T-helper 1 cell treated with Interleukin-12 subunit alpha and Interleukin-12 subunit beta and Interleukin-4 antibody, amounts not matched to agents 30 μg/mL and 1 μg/mL, for 36 hours (primary cell): Measurements from ENCODE around the gene ILKAP.

ENCODE experiments used
- H3K27ac Mint-ChIP-seq: one replicate; pipeline ENCODE4 v1.8.0; 2021; ENCODE audit warnings: mild to moderate bottlenecking, mixed read lengths
- H3K27me3 Mint-ChIP-seq: one replicate; pipeline ENCODE4 v1.8.0; 2021; ENCODE audit warnings: low read depth, mixed read lengths
- H3K36me3 Mint-ChIP-seq: one replicate; pipeline ENCODE4 v1.8.0; 2021; ENCODE audit warnings: low read depth, mixed read lengths
- H3K4me1 Mint-ChIP-seq: one replicate; pipeline ENCODE4 v1.8.0; 2021; ENCODE audit warnings: low read depth, mixed read lengths
- H3K4me3 Mint-ChIP-seq: one replicate; pipeline ENCODE4 v1.8.0; 2021; ENCODE audit warnings: mild to moderate bottlenecking, moderate library complexity, mixed read lengths
- H3K9me3 Mint-ChIP-seq: one replicate; pipeline ENCODE4 v1.8.0; 2021; ENCODE audit warnings: mixed read lengths

ILKAP gene

GRCh38 chr2:238146884-238147544 is 56.5 kb downstream of the ILKAP start:
- Mint-ChIP-seq H3K9me3 (no peaks in the 10 kb centered on the region), H3K27me3 (no peaks in the 10 kb centered on the region), H3K36me3 (no peaks in the 10 kb centered on the region)

GRCh38 chr2:238145851-238146250 is 57.6 kb downstream of the ILKAP start:
- H3K36me3 Mint-ChIP-seq, result no peaks in the 10 kb centered on the region
- no peaks in the 10 kb centered on the region for H3K4me1 Mint-ChIP-seq
- no peak overlapping the region for H3K27ac Mint-ChIP-seq
- H3K4me3 Mint-ChIP-seq, result no peak overlapping the region
- H3K27me3 Mint-ChIP-seq, result no peaks in the 10 kb centered on the region
- no peaks in the 10 kb centered on the region for H3K9me3 Mint-ChIP-seq

More at GRCh38 chr2:238146884-238147544, 56.5 kb downstream of the ILKAP start:
- Mint-ChIP-seq H3K27ac (no peak overlapping the region), H3K4me1 (no peaks in the 10 kb centered on the region), H3K4me3 (no peak overlapping the region)

GRCh38 chr2:238145046-238145445 is 58.4 kb downstream of the ILKAP start:
- no peak overlapping the region for H3K27ac Mint-ChIP-seq
- no peaks in the 10 kb centered on the region for H3K36me3 Mint-ChIP-seq
- no peaks in the 10 kb centered on the region for H3K4me1 Mint-ChIP-seq
- no peak overlapping the region for H3K4me3 Mint-ChIP-seq
- H3K27me3 Mint-ChIP-seq, result no peaks in the 10 kb centered on the region
- H3K9me3 Mint-ChIP-seq, result no peaks in the 10 kb centered on the region

GRCh38 chr2:238144262-238144661 is 59.2 kb downstream of the ILKAP start:
- Mint-ChIP-seq H3K9me3 (no peaks in the 10 kb centered on the region), H3K4me3 (no peak overlapping the region), H3K4me1 (no peaks in the 10 kb centered on the region), H3K36me3 (no peaks in the 10 kb centered on the region), H3K27me3 (no peaks in the 10 kb centered on the region), H3K27ac (no peak overlapping the region)

GRCh38 chr2:238143239-238143951 is 60.1 kb downstream of the ILKAP start:
- H3K4me1 Mint-ChIP-seq, result no peaks in the 10 kb centered on the region
- H3K36me3 Mint-ChIP-seq, result no peaks in the 10 kb centered on the region
- no peaks in the 10 kb centered on the region for H3K9me3 Mint-ChIP-seq
- H3K27me3 Mint-ChIP-seq, result no peaks in the 10 kb centered on the region
- H3K4me3 Mint-ChIP-seq, result no peak overlapping the region
- H3K27ac Mint-ChIP-seq, result no peak overlapping the region

GRCh38 chr2:238142382-238143205 is 60.9 kb downstream of the ILKAP start:
- Mint-ChIP-seq H3K27ac (no peak overlapping the region), H3K27me3 (no peaks in the 10 kb centered on the region), H3K36me3 (no peaks in the 10 kb centered on the region), H3K9me3 (no peaks in the 10 kb centered on the region), H3K4me3 (no peak overlapping the region), H3K4me1 (no peaks in the 10 kb centered on the region)

GRCh38 chr2:238141541-238142318 is 61.8 kb downstream of the ILKAP start:
- H3K27me3 Mint-ChIP-seq, result no peaks in the 10 kb centered on the region
- H3K36me3 Mint-ChIP-seq, result no peaks in the 10 kb centered on the region
- H3K27ac Mint-ChIP-seq, result no peak overlapping the region
- no peaks in the 10 kb centered on the region for H3K4me1 Mint-ChIP-seq
- H3K9me3 Mint-ChIP-seq, result no peaks in the 10 kb centered on the region
- no peak overlapping the region for H3K4me3 Mint-ChIP-seq

- no peaks in the 10 kb centered on the region for H3K4me1 Mint-ChIP-seq
- H3K4me3 Mint-ChIP-seq, result no peak overlapping the region
- H3K27ac Mint-ChIP-seq, result no peak overlapping the region
- H3K9me3 Mint-ChIP-seq, result no peaks in the 10 kb centered on the region
- no peaks in the 10 kb centered on the region for H3K36me3 Mint-ChIP-seq
- no peaks in the 10 kb centered on the region for H3K27me3 Mint-ChIP-seq
Measured at GRCh38 chr2:238140721-238141540, 62.6 kb downstream of the ILKAP start.

- no peaks in the 10 kb centered on the region for H3K27me3 Mint-ChIP-seq
- no peak overlapping the region for H3K27ac Mint-ChIP-seq
- no peaks in the 10 kb centered on the region for H3K4me1 Mint-ChIP-seq
- no peaks in the 10 kb centered on the region for H3K9me3 Mint-ChIP-seq
- no peaks in the 10 kb centered on the region for H3K36me3 Mint-ChIP-seq
- H3K4me3 Mint-ChIP-seq, result no peak overlapping the region
Measured at GRCh38 chr2:238140040-238140439, 63.5 kb downstream of the ILKAP start.

- H3K27me3 Mint-ChIP-seq, result no peaks in the 10 kb centered on the region
- no peaks in the 10 kb centered on the region for H3K9me3 Mint-ChIP-seq
- no peak overlapping the region for H3K4me3 Mint-ChIP-seq
- no peaks in the 10 kb centered on the region for H3K4me1 Mint-ChIP-seq
- H3K27ac Mint-ChIP-seq, result no peak overlapping the region
- H3K36me3 Mint-ChIP-seq, result no peaks in the 10 kb centered on the region
Measured at GRCh38 chr2:238139196-238140039, 64.1 kb downstream of the ILKAP start.

GRCh38 chr2:238138331-238139195 is 64.9 kb downstream of the ILKAP start, which contains the start of gene KLHL30:
Gene KLHL30, plus strand, starts transcription at chr2:238138668. Its CDS starts 2,087 bp downstream, at chr2:238140755.
- Mint-ChIP-seq H3K27ac (no peak within 1 kb of the TSS), H3K4me3 (no peak within 1 kb of the TSS), H3K9me3 (no peaks in the 10 kb centered on the region), H3K27me3 (no peaks in the 10 kb centered on the region), H3K36me3 (no peaks in the 10 kb centered on the region), H3K4me1 (no peaks in the 10 kb centered on the region)

GRCh38 chr2:238137885-238138284 is 65.6 kb downstream of the ILKAP start:
- H3K9me3 Mint-ChIP-seq, result no peaks in the 10 kb centered on the region
- H3K4me1 Mint-ChIP-seq, result no peaks in the 10 kb centered on the region
- no peak overlapping the region for H3K4me3 Mint-ChIP-seq
- H3K27ac Mint-ChIP-seq, result no peak overlapping the region
- no peaks in the 10 kb centered on the region for H3K27me3 Mint-ChIP-seq
- no peaks in the 10 kb centered on the region for H3K36me3 Mint-ChIP-seq
